Prostate gland (tissue), 2 donors: ENCODE results near the gene PABPN1L. TPM values are rescaled to one million over a fixed set of nuclear protein-coding genes. Genes with fewer than 3 reads are reported as not detected.

ENCODE experiments used
- DNase-seq: peaks from one replicate; pipeline ENCODE4 v3.0.0-alpha.2; 2019; ENCODE audit warnings: low spot score
- H3K27ac ChIP-seq, 2 donors: fragments of 200-600 bp; sonication (generic); 2 replicates each; pipeline ENCODE4 v1.5.1; 2017 to 2019
- H3K27me3 ChIP-seq: fragments of 200-600 bp; sonication (generic); replicated peaks from 2 replicates; pipeline ENCODE4 v1.5.1; 2019; ENCODE audit not compliant: insufficient read depth
- H3K36me3 ChIP-seq, 2 donors: fragments of 200-600 bp; sonication (generic); 1 replicate in 1 of 2; 2 replicates in 1 of 2; pipeline versions ENCODE4 v1.5.1 to v1.8.1; 2017 to 2019
- H3K4me1 ChIP-seq: fragments of 200-600 bp; sonication (generic); replicated peaks from 2 replicates; pipeline ENCODE4 v1.5.1; 2019
- H3K4me3 ChIP-seq, 2 donors: fragments of 200-600 bp; sonication (generic); 2 replicates each; pipeline ENCODE4 v1.5.1; 2017 to 2019
- H3K9me3 ChIP-seq: fragments of 200-600 bp; sonication (generic); 2 replicates; pipeline ENCODE4 v1.5.1; 2017
- CTCF ChIP-seq, 4 experiments: fragments of 200-600 bp in 2 of 4; fragments of 450-650 bp in 2 of 4; sonication (generic) in 2 of 4; IDR thresholded peaks; 1 replicate in 3 of 4; 2 replicates in 1 of 4; pipeline ENCODE4 v1.5.1; 2016 to 2019; ENCODE audit warnings: antibody characterized with exemption in 4 of 4, mild to moderate bottlenecking in 2 of 4, moderate library complexity in 2 of 4
- POLR2A ChIP-seq: fragments of 450-650 bp; IDR thresholded peaks from one replicate; pipeline ENCODE4 v1.6.1; 2016; ENCODE audit warnings: antibody characterized with exemption, mild to moderate bottlenecking
- POLR2AphosphoS5 ChIP-seq: sonication (generic); formaldehyde crosslinking; IDR thresholded peaks from one replicate; pipeline ENCODE4 v1.6.1; 2017; ENCODE audit warnings: antibody characterized with exemption
- WGBS: methylation state at CpG from one replicate; pipeline ENCODE4 v1.1.5; 2018; 5-methylcytosine and 5-hydroxymethylcytosine counted together
- intact Hi-C: fragments of 100-400 bp; cut with DNase I; formaldehyde crosslinking; loops from one replicate; pipeline ENCODE4 v1.14.2; 2022
- total RNA-seq, 2 donors: library from RNA; depleted of rRNA; stranded (reverse); fragments of >200 nt; gene quantifications; one replicate each; pipeline ENCODE4 v1.1.0, GENCODE V29; 2016

Gene PABPN1L
- total RNA-seq, 2 donors from 2014 or later: 4.1 TPM; not detected in 1

- TF ChIP-seq POLR2AphosphoS5 (no peak), POLR2A (no peak), CTCF (IDR thresholded peaks at IDR 0.05) (no peak)
- Histone ChIP-seq H3K36me3 (peaks cover 0 to 8% of the 10 kb centered on the region in 2 donors), H3K27ac (no peak overlapping the region), H3K9me3 (no peaks in the 10 kb centered on the region), H3K27me3 (no peaks in the 10 kb centered on the region), H3K4me3 (no peak overlapping the region), H3K4me1 (no peaks in the 10 kb centered on the region)
- no peak for DNase-seq
- 67% methylated on average over 24 of the region's 41 CpGs for WGBS
- intact Hi-C loops: no loop called here
These were observed 49.5 kb downstream of the PABPN1L start for GRCh38 chr16:88816736-88817535.

GRCh38 chr16:88815901-88816589 is 50.4 kb downstream of the PABPN1L start:
- Histone ChIP-seq H3K4me1 (no peaks in the 10 kb centered on the region), H3K27ac (no peak overlapping the region), H3K4me3 (no peak overlapping the region), H3K27me3 (no peaks in the 10 kb centered on the region), H3K36me3 (no peaks in the 10 kb centered on the region), H3K9me3 (no peaks in the 10 kb centered on the region)
- no peak for DNase-seq
- 50% methylated on average over 17 of the region's 19 CpGs for WGBS
- TF ChIP-seq POLR2AphosphoS5 (no peak), CTCF (IDR thresholded peaks at IDR 0.05) (peak; percentile 30 to 85 (median 68))
- intact Hi-C loops: no loop called here

- Histone ChIP-seq H3K27me3 (no peaks in the 10 kb centered on the region), H3K4me3 (no peak overlapping the region), H3K27ac (no peak overlapping the region), H3K9me3 (no peaks in the 10 kb centered on the region), H3K36me3 (no peaks in the 10 kb centered on the region), H3K4me1 (peaks cover 7% of the 10 kb centered on the region)
- intact Hi-C loops: no loop called here
- DNase-seq: no peak
- WGBS: 89% methylated on average over 10 of the region's 10 CpGs
- TF ChIP-seq POLR2A: no peak
- TF ChIP-seq CTCF (IDR thresholded peaks at IDR 0.05): no peak
- no peak for TF ChIP-seq POLR2AphosphoS5
These were observed 51.2 kb downstream of the PABPN1L start for GRCh38 chr16:88815227-88815626.

GRCh38 chr16:88814144-88814502 is 52.3 kb downstream of the PABPN1L start:
- Histone ChIP-seq H3K9me3 (no peaks in the 10 kb centered on the region), H3K36me3 (no peaks in the 10 kb centered on the region), H3K4me1 (peaks cover 10% of the 10 kb centered on the region), H3K4me3 (no peak overlapping the region), H3K27me3 (no peaks in the 10 kb centered on the region), H3K27ac (no peak overlapping the region)
- TF ChIP-seq CTCF (IDR thresholded peaks at IDR 0.05) (no peak), POLR2A (no peak), POLR2AphosphoS5 (no peak)
- intact Hi-C loops: loop anchor here (5.0 kb wide), 2 partner anchors 403 to 888 kb away; partner anchors contain the start of genes SPATA2L and ZNF778
- WGBS: 89% methylated on average over 13 of the region's 13 CpGs
- no peak for DNase-seq

Other genes starting within 250 kb of the PABPN1L start
- gene IL17C, start 228.1 kb downstream of the PABPN1L start, total RNA-seq: under 1 TPM in 1 of 2 donors, not detected in 1; 0.97 TPM
- 100 to 1,000 TPM in 1 of 2 donors, 10 to 100 TPM in 1; 86.0 to 155 TPM for gene CYBA, start 215.6 kb downstream of the PABPN1L start, total RNA-seq
- 10 to 100 TPM; 34.7 to 40.0 TPM for gene MVD, start 203.6 kb downstream of the PABPN1L start, total RNA-seq
- 1 to 10 TPM in 1 of 2 donors, under 1 TPM in 1; 0.46 to 2.8 TPM for gene SNAI3, start 180.2 kb downstream of the PABPN1L start, total RNA-seq
- gene RNF166, start 160.3 kb downstream of the PABPN1L start, total RNA-seq: 10 to 100 TPM; 11.6 to 30.3 TPM
- 10 to 100 TPM; 15.0 to 19.1 TPM for gene CTU2, start 160.2 kb downstream of the PABPN1L start, total RNA-seq
- 100 to 1,000 TPM; 156 to 202 TPM for gene PIEZO1, start 81.4 kb downstream of the PABPN1L start, total RNA-seq
- 1 to 10 TPM; 4.3 to 7.6 TPM for gene CDT1, start 62.9 kb downstream of the PABPN1L start, total RNA-seq
- 100 to 1,000 TPM; 165 to 211 TPM for gene APRT, start 54.7 kb downstream of the PABPN1L start, total RNA-seq
- gene GALNS, start 9.7 kb downstream of the PABPN1L start, total RNA-seq: 10 to 100 TPM; 20.4 to 75.1 TPM
- 10 to 100 TPM; 23.7 to 38.9 TPM for gene TRAPPC2L, start 9.5 kb downstream of the PABPN1L start, total RNA-seq
- 1 to 10 TPM; 4.5 to 8.7 TPM for gene CBFA2T3, start 110.5 kb upstream of the PABPN1L start, total RNA-seq
- gene ACSF3, start 227.2 kb upstream of the PABPN1L start, total RNA-seq: 10 to 100 TPM; 42.1 to 80.5 TPM